Endodermal cell (in vitro differentiated cells): ENCODE results near the gene PNPLA2. TPM values are rescaled to one million over a fixed set of nuclear protein-coding genes. Genes with fewer than 3 reads are reported as not detected.

Experiments
- DNase-seq: peaks from one replicate; pipeline ENCODE4 v3.0.0-alpha.2; 2017
- H3K27ac ChIP-seq: 2 replicates; pipeline ENCODE4 v1.5.1; 2013; ENCODE audit warnings: mild to moderate bottlenecking, low read depth, low read length, moderate library complexity
- H3K27me3 ChIP-seq: 2 replicates; pipeline ENCODE4 v1.6.1; 2013; ENCODE audit warnings: mild to moderate bottlenecking, low read length, moderate library complexity; ENCODE audit not compliant: insufficient read depth, control insufficient read depth, poor library complexity, severe bottlenecking
- H3K36me3 ChIP-seq: 2 replicates; pipeline ENCODE4 v1.7.0; 2013; ENCODE audit warnings: mild to moderate bottlenecking, low read length, moderate library complexity; ENCODE audit not compliant: control insufficient read depth, insufficient read depth
- H3K4me1 ChIP-seq: one replicate; pipeline ENCODE4 v1.7.0; 2013; ENCODE audit warnings: low read length; ENCODE audit not compliant: control insufficient read depth, insufficient read depth
- H3K4me3 ChIP-seq: 2 replicates; pipeline ENCODE4 v1.5.1; 2013; ENCODE audit warnings: mild to moderate bottlenecking, low read length, moderate library complexity
- H3K9ac ChIP-seq: 2 replicates; pipeline ENCODE4 v1.6.1; 2013; ENCODE audit warnings: mild to moderate bottlenecking, low read length, moderate library complexity; ENCODE audit not compliant: poor library complexity, severe bottlenecking; ENCODE audit errors: extremely low read depth
- H3K9me3 ChIP-seq: 2 replicates; pipeline ENCODE4 v1.6.1; 2013; ENCODE audit warnings: mild to moderate bottlenecking, low read length, moderate library complexity; ENCODE audit not compliant: control insufficient read depth
- H3K27ac Mint-ChIP-seq: 2 replicates; pipeline ENCODE4 v1.8.0; 2020; ENCODE audit warnings: mixed read lengths
- H3K27me3 Mint-ChIP-seq: 2 replicates; pipeline ENCODE4 v1.8.0; 2021; ENCODE audit warnings: mild to moderate bottlenecking, mixed read lengths; ENCODE audit not compliant: insufficient read depth
- H3K36me3 Mint-ChIP-seq: 2 replicates; pipeline ENCODE4 v1.8.0; 2020; ENCODE audit warnings: low read depth, mixed read lengths
- H3K4me1 Mint-ChIP-seq: 2 replicates; pipeline ENCODE4 v1.8.0; 2020; ENCODE audit warnings: mixed read lengths
- H3K4me3 Mint-ChIP-seq: 2 replicates; pipeline ENCODE4 v1.8.0; 2020; ENCODE audit warnings: mild to moderate bottlenecking, moderate library complexity, mixed read lengths
- H3K9me3 Mint-ChIP-seq: 2 replicates; pipeline ENCODE4 v1.8.0; 2020; ENCODE audit warnings: mild to moderate bottlenecking, mixed read lengths
- CTCF ChIP-seq: fragments of 200-600 bp; sonication (generic); conservative IDR thresholded peaks from 2 replicates; pipeline ENCODE4 v1.5.0; 2021; ENCODE audit warnings: antibody characterized with exemption, mild to moderate bottlenecking
- WGBS, 2 experiments: methylation state at CpG; one replicate each; pipeline versions ENCODE4 v1.1.5 to v1.1.7; 2013; ENCODE audit warnings: missing lambda C conversion rate in 2 of 2, mixed read lengths in 1 of 2; ENCODE audit not compliant: insufficient coverage in 1 of 2, insufficient read length in 1 of 2; 5-methylcytosine and 5-hydroxymethylcytosine counted together
- total RNA-seq, 2 donors: library from RNA; stranded (reverse); fragmentation: NEBNext Ultra II Directional in 1 of 2; extraction: Animal tissue kit (Norgen Biotek cat#: 25700) in 1 of 2; gene quantifications; 2 replicates in 1 of 2; 3 replicates in 1 of 2; pipeline ENCODE4 v1.2.1, GENCODE V29; 2021

Gene PNPLA2
- total RNA-seq, 2 donors from 2014 or later, result 77.0 to 77.6 TPM

GRCh38 chr11:800473-800872 lies 18.2 kb upstream of the PNPLA2 start:
- Mint-ChIP-seq H3K27me3 (no peaks in the 10 kb centered on the region), H3K4me1 (peaks cover 4% of the 10 kb centered on the region), H3K36me3 (peaks cover 6% of the 10 kb centered on the region), H3K4me3 (no peak overlapping the region), H3K9me3 (no peaks in the 10 kb centered on the region), H3K27ac (no peak overlapping the region)
- no peak overlapping the region for H3K9ac ChIP-seq
- DNase-seq, result no peak
- no peak overlapping the region for H3K27ac ChIP-seq
- no peaks in the 10 kb centered on the region for H3K27me3 ChIP-seq
- no peak for TF ChIP-seq CTCF
- WGBS, 2 experiments, result 98% methylated on average over 15 to 30 of the region's 30 CpGs
- peaks cover 4% of the 10 kb centered on the region for H3K4me1 ChIP-seq
- H3K9me3 ChIP-seq, result no peaks in the 10 kb centered on the region
- no peak overlapping the region for H3K4me3 ChIP-seq
- H3K36me3 ChIP-seq, result peaks cover 5% of the 10 kb centered on the region

GRCh38 chr11:801097-801780 lies 17.5 kb upstream of the PNPLA2 start:
- Mint-ChIP-seq H3K4me3 (no peak overlapping the region), H3K9me3 (no peaks in the 10 kb centered on the region), H3K4me1 (peaks cover 3% of the 10 kb centered on the region), H3K36me3 (peaks cover 6% of the 10 kb centered on the region), H3K27me3 (no peaks in the 10 kb centered on the region), H3K27ac (no peak overlapping the region)
- no peak overlapping the region for H3K27ac ChIP-seq
- H3K4me3 ChIP-seq, result no peak overlapping the region
- WGBS, 2 experiments, result 90 to 97% methylated on average over 9 to 20 of the region's 20 CpGs
- H3K9me3 ChIP-seq, result no peaks in the 10 kb centered on the region
- TF ChIP-seq CTCF, result no peak
- DNase-seq, result no peak
- H3K4me1 ChIP-seq, result no peaks in the 10 kb centered on the region
- no peak overlapping the region for H3K9ac ChIP-seq
- no peaks in the 10 kb centered on the region for H3K27me3 ChIP-seq
- H3K36me3 ChIP-seq, result peaks cover 5% of the 10 kb centered on the region

- DNase-seq, result no peak
- no peak overlapping the region for H3K27ac ChIP-seq
- no peaks in the 10 kb centered on the region for H3K9me3 Mint-ChIP-seq
- H3K4me1 Mint-ChIP-seq, result no peaks in the 10 kb centered on the region
- H3K9ac ChIP-seq, result no peak overlapping the region
- H3K27ac Mint-ChIP-seq, result no peak overlapping the region
- TF ChIP-seq CTCF, result no peak
- H3K4me3 Mint-ChIP-seq, result no peak overlapping the region
- no peaks in the 10 kb centered on the region for H3K9me3 ChIP-seq
- H3K36me3 ChIP-seq, result peaks cover 5% of the 10 kb centered on the region
- WGBS, 2 experiments, result 93 to 97% methylated on average over 11 to 21 of the region's 21 CpGs
- no peak overlapping the region for H3K4me3 ChIP-seq
- no peaks in the 10 kb centered on the region for H3K27me3 ChIP-seq
- no peaks in the 10 kb centered on the region for H3K4me1 ChIP-seq
- H3K27me3 Mint-ChIP-seq, result no peaks in the 10 kb centered on the region
- H3K36me3 Mint-ChIP-seq, result peaks cover 6% of the 10 kb centered on the region
Observed at GRCh38 chr11:802018-802617, 16.6 kb upstream of the PNPLA2 start.
